ENCODE results near the gene HES6. TPM values are rescaled to one million over a fixed set of nuclear protein-coding genes. Genes with fewer than 3 reads are reported as not detected.
"Not testable (repeated sequence)": the region's sequence is repeated elsewhere in the genome, so short reads cannot be mapped to it uniquely, and the experiment has no call there.

HES6 gene
- total and polyA plus RNA-seq, 4 donors, result 22.3 to 114 (median 76.6) TPM

DNA sequence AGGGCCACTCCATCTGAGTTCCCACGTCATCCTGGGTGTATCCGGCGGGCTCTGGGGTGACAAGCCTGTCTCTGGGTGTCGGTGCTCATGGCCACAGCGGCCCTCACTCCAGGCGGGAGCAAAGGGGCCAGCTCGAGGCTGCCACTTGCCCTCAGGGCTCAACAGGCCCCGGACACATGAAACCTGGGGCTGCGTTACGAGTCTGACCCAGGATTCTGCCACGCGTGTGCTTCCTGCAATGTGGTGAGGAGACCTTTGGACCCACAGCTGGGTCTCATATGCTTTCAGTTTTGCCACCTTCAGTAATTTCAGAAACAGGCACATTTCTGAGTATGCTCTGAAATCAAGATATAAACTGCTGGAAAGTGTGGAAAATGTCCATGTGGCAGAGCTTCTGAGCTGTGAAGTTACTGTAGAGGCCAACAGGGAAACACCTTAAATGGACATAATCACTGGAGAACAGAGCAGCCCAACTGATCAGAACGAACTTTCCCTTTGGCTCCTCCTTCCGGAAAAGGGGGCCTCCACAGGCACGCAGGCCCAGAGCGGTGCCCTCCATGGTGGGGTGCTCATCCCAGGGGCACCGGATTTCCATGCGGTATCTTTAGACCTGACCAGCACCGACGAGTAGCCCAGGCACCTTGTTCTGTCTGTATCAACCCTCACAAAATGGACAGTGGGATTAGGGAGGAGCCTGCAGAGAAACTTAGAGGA is 34.5 kb upstream of the HES6 start:
- H3K27ac ChIP-seq (ENCODE audit: low read depth, low read length), result no peak overlapping the region
- H3K9me3 ChIP-seq (ENCODE audit: control insufficient read depth, insufficient read depth, low read length), result no peaks in the 10 kb centered on the region
- WGBS (ENCODE audit: insufficient coverage), result 94% methylated on average over 14 of the region's 20 CpGs
- H3K4me1 ChIP-seq (ENCODE audit: control insufficient read depth, insufficient read depth, low read length), result peaks cover 10% of the 10 kb centered on the region
- H3K27me3 ChIP-seq (ENCODE audit: control insufficient read depth, insufficient read depth, low read length), result no peaks in the 10 kb centered on the region
- DNase-seq (ENCODE audit: low read depth in 4 of 6, low spot score in 6 of 6), result no peak
- no peak overlapping the region for H3K4me3 ChIP-seq (ENCODE audit: low read depth, low read length)
- peaks cover 69% of the 10 kb centered on the region for H3K36me3 ChIP-seq (ENCODE audit: control insufficient read depth, insufficient read depth, low read length)

DNA sequence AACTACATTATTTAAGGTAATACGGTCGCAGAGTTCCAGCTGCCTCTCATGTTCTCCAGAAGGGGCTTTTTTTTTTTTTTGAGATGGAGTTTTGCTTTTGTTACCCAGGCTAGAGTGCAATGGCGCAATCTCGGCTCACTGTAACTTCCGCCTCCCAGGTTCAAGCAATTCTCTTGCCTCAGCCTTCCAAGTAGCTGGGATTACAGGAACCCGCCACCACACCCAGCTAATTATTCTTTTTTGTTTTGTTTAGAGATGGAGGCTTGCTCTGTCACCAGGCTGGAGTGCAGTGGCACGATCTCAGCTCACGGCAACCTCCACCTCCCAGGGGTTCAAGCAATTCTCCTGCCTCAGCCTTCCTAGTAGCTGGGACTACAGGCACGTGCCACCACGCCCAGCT is 33.6 kb upstream of the HES6 start:
- peaks cover 71% of the 10 kb centered on the region for H3K36me3 ChIP-seq (ENCODE audit: control insufficient read depth, insufficient read depth, low read length)
- not testable (repeated sequence) for H3K4me3 ChIP-seq (ENCODE audit: low read depth, low read length); H3K9me3 ChIP-seq (ENCODE audit: control insufficient read depth, insufficient read depth, low read length); H3K27ac ChIP-seq (ENCODE audit: low read depth, low read length); DNase-seq (ENCODE audit: low read depth in 4 of 6, low spot score in 6 of 6); H3K4me1 ChIP-seq (ENCODE audit: control insufficient read depth, insufficient read depth, low read length); H3K27me3 ChIP-seq (ENCODE audit: control insufficient read depth, insufficient read depth, low read length)
- WGBS (ENCODE audit: insufficient coverage), result no CpG with 5 or more reads among the region's 10 CpGs

DNA sequence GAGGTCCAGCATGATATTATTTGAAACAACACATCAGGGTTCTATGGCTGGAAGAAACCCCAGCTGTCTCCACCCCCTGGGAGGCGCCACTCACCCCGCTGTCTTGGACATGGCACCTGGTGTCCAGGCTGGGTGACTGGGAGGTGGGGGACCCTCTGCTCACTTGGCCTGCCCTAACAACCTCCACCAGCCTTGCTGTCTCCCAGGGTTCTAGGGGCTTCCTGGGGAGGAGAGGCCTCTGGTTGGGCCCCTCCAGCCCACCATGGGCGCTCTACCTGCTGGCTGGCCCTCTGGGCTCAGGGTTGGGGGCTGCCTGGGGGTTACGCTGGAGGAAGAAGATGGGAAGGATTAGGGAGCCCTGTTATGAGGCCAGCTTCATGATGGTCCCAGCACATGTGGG is 32.3 kb upstream of the HES6 start:
- Histone ChIP-seq H3K9me3 (ENCODE audit: control insufficient read depth, insufficient read depth, low read length) (no peaks in the 10 kb centered on the region), H3K27me3 (ENCODE audit: control insufficient read depth, insufficient read depth, low read length) (no peaks in the 10 kb centered on the region), H3K4me3 (ENCODE audit: low read depth, low read length) (no peak overlapping the region), H3K4me1 (ENCODE audit: control insufficient read depth, insufficient read depth, low read length) (no peaks in the 10 kb centered on the region), H3K27ac (ENCODE audit: low read depth, low read length) (no peak overlapping the region), H3K36me3 (ENCODE audit: control insufficient read depth, insufficient read depth, low read length) (peaks cover 79% of the 10 kb centered on the region)
- 100% methylated on average over 1 of the region's 4 CpGs for WGBS (ENCODE audit: insufficient coverage)
- no peak for DNase-seq (ENCODE audit: low read depth in 4 of 6, low spot score in 6 of 6)

DNA sequence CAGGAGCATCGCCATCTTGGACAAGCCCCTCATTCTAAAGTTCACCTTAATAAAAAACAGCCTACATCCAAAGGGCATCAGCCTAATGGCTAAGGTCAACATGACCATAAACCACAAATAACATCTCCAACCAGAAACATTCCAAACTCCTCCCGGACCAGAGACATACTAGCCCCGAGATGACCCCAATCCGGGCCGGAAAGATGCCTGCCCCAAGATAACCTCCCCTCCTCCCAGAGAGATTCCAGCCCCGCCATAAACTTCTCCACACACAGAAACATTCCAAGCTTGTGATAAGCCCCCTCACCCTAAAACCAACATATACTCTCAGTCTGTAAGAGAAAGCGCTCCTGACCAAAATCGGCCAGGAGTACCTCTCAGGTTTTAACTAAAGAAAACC is 31.8 kb upstream of the HES6 start:
- not testable (repeated sequence) for H3K4me3 ChIP-seq (ENCODE audit: low read depth, low read length); H3K27ac ChIP-seq (ENCODE audit: low read depth, low read length); H3K27me3 ChIP-seq (ENCODE audit: control insufficient read depth, insufficient read depth, low read length); H3K9me3 ChIP-seq (ENCODE audit: control insufficient read depth, insufficient read depth, low read length); H3K4me1 ChIP-seq (ENCODE audit: control insufficient read depth, insufficient read depth, low read length); DNase-seq (ENCODE audit: low read depth in 4 of 6, low spot score in 6 of 6)
- H3K36me3 ChIP-seq (ENCODE audit: control insufficient read depth, insufficient read depth, low read length), result peaks cover 80% of the 10 kb centered on the region
- 78% methylated on average over 8 of the region's 8 CpGs for WGBS (ENCODE audit: insufficient coverage)

DNA sequence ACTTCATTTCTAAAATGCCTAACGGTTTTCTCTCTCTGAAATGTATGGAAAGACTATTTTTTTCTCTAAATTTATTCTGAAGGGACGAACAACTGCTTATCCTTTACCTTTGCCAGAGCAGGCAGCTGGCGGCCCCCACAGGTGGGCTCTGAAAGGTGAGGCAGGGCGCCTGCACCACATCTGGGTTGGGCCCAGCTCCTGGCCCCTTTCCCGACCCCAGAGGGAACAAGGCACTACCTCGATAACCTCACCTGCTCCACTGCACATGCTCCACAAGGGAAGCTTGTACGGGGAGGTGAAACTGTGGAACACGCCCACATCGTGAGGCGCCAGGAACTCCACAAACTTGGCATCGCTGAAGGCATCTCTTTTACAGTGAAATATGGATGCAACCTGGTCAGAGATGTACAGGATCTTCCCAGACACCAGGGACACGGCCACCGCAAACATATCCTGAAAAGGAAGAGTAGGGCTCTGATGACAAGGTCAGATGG is 31.3 kb upstream of the HES6 start:
- no peaks in the 10 kb centered on the region for H3K27me3 ChIP-seq (ENCODE audit: control insufficient read depth, insufficient read depth, low read length)
- no peaks in the 10 kb centered on the region for H3K4me1 ChIP-seq (ENCODE audit: control insufficient read depth, insufficient read depth, low read length)
- no peaks in the 10 kb centered on the region for H3K9me3 ChIP-seq (ENCODE audit: control insufficient read depth, insufficient read depth, low read length)
- no peak overlapping the region for H3K4me3 ChIP-seq (ENCODE audit: low read depth, low read length)
- no peak overlapping the region for H3K27ac ChIP-seq (ENCODE audit: low read depth, low read length)
- 98% methylated on average over 9 of the region's 13 CpGs for WGBS (ENCODE audit: insufficient coverage)
- no peak for DNase-seq (ENCODE audit: low read depth in 4 of 6, low spot score in 6 of 6)
- peaks cover 78% of the 10 kb centered on the region for H3K36me3 ChIP-seq (ENCODE audit: control insufficient read depth, insufficient read depth, low read length)

DNA sequence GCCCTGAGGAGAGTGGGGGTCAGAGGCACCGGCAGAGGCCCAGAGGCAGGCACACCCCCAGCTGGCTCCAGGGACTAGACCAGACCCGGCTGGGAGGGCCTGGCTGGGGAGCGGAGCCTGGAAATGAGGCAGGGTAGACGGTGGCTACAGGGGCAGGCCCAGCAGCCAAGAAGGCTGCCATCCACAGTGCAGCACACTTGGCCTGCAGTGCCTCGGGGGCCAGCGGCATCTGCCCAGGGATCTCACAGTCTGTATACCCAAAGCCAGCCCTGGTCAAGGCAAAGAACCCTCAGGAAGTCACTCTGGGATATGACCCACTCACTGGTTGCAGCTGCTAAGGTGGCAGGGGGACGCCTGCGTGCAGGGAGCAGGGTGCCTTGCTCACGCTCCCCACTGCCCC is 30.8 kb upstream of the HES6 start:
- H3K4me3 ChIP-seq (ENCODE audit: low read depth, low read length), result no peak overlapping the region
- DNase-seq (ENCODE audit: low read depth in 4 of 6, low spot score in 6 of 6), result no peak
- H3K36me3 ChIP-seq (ENCODE audit: control insufficient read depth, insufficient read depth, low read length), result peaks cover 79% of the 10 kb centered on the region
- H3K27me3 ChIP-seq (ENCODE audit: control insufficient read depth, insufficient read depth, low read length), result no peaks in the 10 kb centered on the region
- H3K27ac ChIP-seq (ENCODE audit: low read depth, low read length), result no peak overlapping the region
- no peaks in the 10 kb centered on the region for H3K4me1 ChIP-seq (ENCODE audit: control insufficient read depth, insufficient read depth, low read length)
- 92% methylated on average over 7 of the region's 9 CpGs for WGBS (ENCODE audit: insufficient coverage)
- H3K9me3 ChIP-seq (ENCODE audit: control insufficient read depth, insufficient read depth, low read length), result no peaks in the 10 kb centered on the region

DNA sequence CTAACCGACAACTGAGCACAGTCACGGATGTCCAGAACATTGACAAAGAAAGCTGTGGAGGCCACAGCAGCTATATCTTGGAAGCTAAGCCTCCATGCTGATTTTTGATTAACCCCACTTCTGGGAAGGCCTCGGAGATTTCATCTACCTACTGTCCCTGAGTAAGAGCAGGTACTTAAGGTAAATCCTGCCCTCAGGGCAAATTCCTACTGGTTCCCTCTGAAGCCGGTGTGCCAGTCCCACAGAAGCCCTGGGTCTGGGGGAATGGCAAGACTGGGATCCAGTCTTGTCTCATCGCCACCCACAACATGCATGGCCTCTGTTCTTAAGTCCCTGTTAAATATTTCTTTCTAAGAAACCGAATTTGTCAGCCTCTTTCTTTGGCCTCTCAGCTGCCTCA is 29.9 kb upstream of the HES6 start:
- H3K36me3 ChIP-seq (ENCODE audit: control insufficient read depth, insufficient read depth, low read length), result peaks cover 76% of the 10 kb centered on the region
- no peaks in the 10 kb centered on the region for H3K4me1 ChIP-seq (ENCODE audit: control insufficient read depth, insufficient read depth, low read length)
- H3K9me3 ChIP-seq (ENCODE audit: control insufficient read depth, insufficient read depth, low read length), result no peaks in the 10 kb centered on the region
- no peak overlapping the region for H3K27ac ChIP-seq (ENCODE audit: low read depth, low read length)
- no peak overlapping the region for H3K4me3 ChIP-seq (ENCODE audit: low read depth, low read length)
- H3K27me3 ChIP-seq (ENCODE audit: control insufficient read depth, insufficient read depth, low read length), result no peaks in the 10 kb centered on the region
- DNase-seq (ENCODE audit: low read depth in 4 of 6, low spot score in 6 of 6), result no peak
- 94% methylated on average over 2 of the region's 6 CpGs for WGBS (ENCODE audit: insufficient coverage)

DNA sequence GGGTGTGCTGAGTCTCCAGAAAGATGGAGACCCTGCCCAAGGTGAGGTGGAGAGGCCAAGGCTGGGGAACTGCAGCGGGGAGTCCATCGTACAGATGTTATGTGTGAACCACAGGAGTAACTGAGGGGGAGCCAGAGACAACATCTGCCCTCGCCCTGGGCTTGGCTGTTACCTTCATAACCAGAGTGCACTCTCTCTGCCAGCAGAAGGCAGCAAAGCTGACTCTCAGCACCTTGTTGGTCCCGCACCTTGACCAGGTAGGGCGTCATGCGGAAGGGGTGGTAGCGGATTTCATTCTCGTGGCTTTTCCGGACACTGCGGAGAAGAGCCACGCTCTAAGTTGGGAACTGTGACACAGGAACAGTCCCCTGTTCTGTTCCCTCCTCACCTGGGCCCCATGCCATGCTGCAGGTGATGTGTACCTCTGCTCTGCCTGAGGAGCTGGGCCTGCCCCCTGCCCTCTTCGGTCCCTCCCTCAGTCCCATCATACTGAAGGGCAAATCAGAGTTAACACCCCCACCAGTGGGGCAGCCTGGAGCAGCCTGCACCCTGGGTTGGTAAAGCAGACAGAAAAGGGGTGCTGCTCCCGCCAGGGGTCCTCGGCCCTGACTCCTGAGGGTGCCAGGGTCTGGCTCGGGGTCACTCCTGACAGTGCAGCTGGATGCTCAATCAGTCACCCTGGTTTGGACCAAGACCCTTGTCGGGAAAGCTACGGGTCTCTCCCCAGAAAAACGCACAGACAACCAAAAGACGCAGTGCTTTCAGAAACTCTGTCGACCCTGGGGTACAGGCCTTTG is 28.2 kb upstream of the HES6 start:
- H3K36me3 ChIP-seq (ENCODE audit: control insufficient read depth, insufficient read depth, low read length), result peaks cover 74% of the 10 kb centered on the region
- 96% methylated on average over 20 of the region's 20 CpGs for WGBS (ENCODE audit: insufficient coverage)

DNA sequence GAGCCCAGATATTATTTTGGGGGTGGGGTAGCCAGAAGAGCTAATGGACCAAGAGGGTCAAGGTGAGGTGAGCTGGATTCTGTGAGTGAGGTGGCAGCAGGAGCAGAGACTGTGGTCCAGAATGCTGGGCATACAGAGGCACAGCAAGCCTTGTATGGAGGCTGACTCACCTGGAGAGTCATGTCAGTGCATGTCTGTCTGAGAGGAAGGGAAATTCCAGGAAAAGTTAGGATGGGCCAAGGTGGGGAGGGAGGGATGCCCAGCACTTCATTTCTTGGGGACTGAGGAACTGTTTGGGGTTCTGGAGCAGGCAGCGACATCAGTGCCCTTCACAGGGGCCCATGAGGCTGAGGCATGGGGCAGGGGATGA is 27.5 kb upstream of the HES6 start:
- H3K9me3 ChIP-seq (ENCODE audit: control insufficient read depth, insufficient read depth, low read length), result no peaks in the 10 kb centered on the region
- peaks cover 19% of the 10 kb centered on the region for H3K4me1 ChIP-seq (ENCODE audit: control insufficient read depth, insufficient read depth, low read length)
- H3K36me3 ChIP-seq (ENCODE audit: control insufficient read depth, insufficient read depth, low read length), result peaks cover 73% of the 10 kb centered on the region
- 100% methylated on average over 1 of the region's 1 CpG for WGBS (ENCODE audit: insufficient coverage)
- H3K4me3 ChIP-seq (ENCODE audit: low read depth, low read length), result no peak overlapping the region
- no peaks in the 10 kb centered on the region for H3K27me3 ChIP-seq (ENCODE audit: control insufficient read depth, insufficient read depth, low read length)
- H3K27ac ChIP-seq (ENCODE audit: low read depth, low read length), result no peak overlapping the region
- DNase-seq (ENCODE audit: low read depth in 4 of 6, low spot score in 6 of 6), result no peak

More for the DNA sequence above, 28.2 kb upstream of the HES6 start:
- DNase-seq (ENCODE audit: low read depth in 4 of 6, low spot score in 6 of 6), result no peak
- Histone ChIP-seq H3K9me3 (ENCODE audit: control insufficient read depth, insufficient read depth, low read length) (no peaks in the 10 kb centered on the region), H3K4me1 (ENCODE audit: control insufficient read depth, insufficient read depth, low read length) (peaks cover 11% of the 10 kb centered on the region), H3K27ac (ENCODE audit: low read depth, low read length) (no peak overlapping the region), H3K27me3 (ENCODE audit: control insufficient read depth, insufficient read depth, low read length) (no peaks in the 10 kb centered on the region), H3K4me3 (ENCODE audit: low read depth, low read length) (no peak overlapping the region)

DNA sequence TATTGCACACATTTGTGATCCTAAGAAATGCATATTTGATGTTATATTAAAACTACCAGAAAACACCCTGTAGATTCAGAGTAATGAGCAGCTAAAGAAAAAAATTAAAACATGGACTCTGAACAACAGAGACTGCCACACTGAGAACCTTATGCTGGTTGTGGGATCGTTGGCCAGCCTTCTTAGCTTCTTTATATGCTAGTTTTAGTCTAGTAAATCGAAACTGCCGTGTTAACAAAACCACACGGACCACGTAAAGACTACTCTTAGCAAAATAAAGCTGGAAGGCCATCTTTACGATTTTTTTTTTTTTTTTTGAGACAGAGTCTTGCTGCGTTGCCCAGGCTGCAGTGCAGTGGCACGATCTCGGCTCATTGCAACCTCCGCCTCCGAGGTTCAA is 25.8 kb upstream of the HES6 start:
- no peak for DNase-seq (ENCODE audit: low read depth in 4 of 6, low spot score in 6 of 6)
- no peaks in the 10 kb centered on the region for H3K9me3 ChIP-seq (ENCODE audit: control insufficient read depth, insufficient read depth, low read length)
- no peak overlapping the region for H3K4me3 ChIP-seq (ENCODE audit: low read depth, low read length)
- peaks cover 35% of the 10 kb centered on the region for H3K4me1 ChIP-seq (ENCODE audit: control insufficient read depth, insufficient read depth, low read length)
- no peaks in the 10 kb centered on the region for H3K27me3 ChIP-seq (ENCODE audit: control insufficient read depth, insufficient read depth, low read length)
- H3K27ac ChIP-seq (ENCODE audit: low read depth, low read length), result no peak overlapping the region
- H3K36me3 ChIP-seq (ENCODE audit: control insufficient read depth, insufficient read depth, low read length), result peaks cover 77% of the 10 kb centered on the region
- 94% methylated on average over 5 of the region's 11 CpGs for WGBS (ENCODE audit: insufficient coverage)
